ENCODE results near the gene NFATC1.

NFATC1 gene

GRCh38 chr18:79558196-79558932 is 162.6 kb downstream of the NFATC1 start:
- DNase-seq (ENCODE audit: low spot score) = no peak
- Histone ChIP-seq H3K4me3 (no peak overlapping the region), H3K27ac (no peak overlapping the region)
- TF ChIP-seq, protein P1, sequence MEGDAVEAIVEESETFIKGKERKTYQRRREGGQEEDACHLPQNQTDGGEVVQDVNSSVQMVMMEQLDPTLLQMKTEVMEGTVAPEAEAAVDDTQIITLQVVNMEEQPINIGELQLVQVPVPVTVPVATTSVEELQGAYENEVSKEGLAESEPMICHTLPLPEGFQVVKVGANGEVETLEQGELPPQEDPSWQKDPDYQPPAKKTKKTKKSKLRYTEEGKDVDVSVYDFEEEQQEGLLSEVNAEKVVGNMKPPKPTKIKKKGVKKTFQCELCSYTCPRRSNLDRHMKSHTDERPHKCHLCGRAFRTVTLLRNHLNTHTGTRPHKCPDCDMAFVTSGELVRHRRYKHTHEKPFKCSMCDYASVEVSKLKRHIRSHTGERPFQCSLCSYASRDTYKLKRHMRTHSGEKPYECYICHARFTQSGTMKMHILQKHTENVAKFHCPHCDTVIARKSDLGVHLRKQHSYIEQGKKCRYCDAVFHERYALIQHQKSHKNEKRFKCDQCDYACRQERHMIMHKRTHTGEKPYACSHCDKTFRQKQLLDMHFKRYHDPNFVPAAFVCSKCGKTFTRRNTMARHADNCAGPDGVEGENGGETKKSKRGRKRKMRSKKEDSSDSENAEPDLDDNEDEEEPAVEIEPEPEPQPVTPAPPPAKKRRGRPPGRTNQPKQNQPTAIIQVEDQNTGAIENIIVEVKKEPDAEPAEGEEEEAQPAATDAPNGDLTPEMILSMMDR (IDR thresholded peaks at IDR 0.05) = no peak

DNA sequence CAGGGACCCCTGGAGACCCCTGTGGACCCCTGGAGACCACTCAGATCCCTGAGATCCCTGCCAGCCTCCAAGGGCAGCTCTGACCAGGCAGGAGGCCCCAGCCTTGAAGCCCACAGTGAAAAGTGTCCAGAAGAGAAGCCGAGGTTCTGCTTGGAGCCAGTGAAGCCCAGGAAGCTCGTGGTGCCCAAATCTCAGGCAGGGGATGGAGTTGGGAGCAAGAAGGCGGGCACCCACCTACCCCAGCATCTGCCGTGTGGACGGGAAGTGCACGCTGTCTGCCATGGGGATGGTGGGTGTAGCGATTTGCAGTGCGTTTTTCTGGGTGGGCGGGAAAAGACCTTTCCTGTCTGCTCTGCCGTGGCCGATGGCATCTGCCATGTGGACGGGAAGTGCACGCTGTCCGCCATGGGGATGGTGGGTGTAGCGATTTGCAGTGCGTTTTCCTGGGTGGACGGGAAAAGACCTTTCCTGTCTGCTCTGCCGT is 163.2 kb downstream of the NFATC1 start:
- no peak for DNase-seq (ENCODE audit: low spot score)
- Histone ChIP-seq H3K4me3 (no peak overlapping the region), H3K27ac (no peak overlapping the region)
- TF ChIP-seq, protein P1 (IDR thresholded peaks at IDR 0.05) = no peak

- no peak for DNase-seq (ENCODE audit: low spot score)
- no peak overlapping the region for H3K4me3 ChIP-seq
- no peak overlapping the region for H3K27ac ChIP-seq
- TF ChIP-seq, protein P1 (IDR thresholded peaks at IDR 0.05) = no peak
These were observed 163.7 kb downstream of the NFATC1 start for GRCh38 chr18:79559436-79559835.

GRCh38 chr18:79560042-79560860 is 164.5 kb downstream of the NFATC1 start:
- TF ChIP-seq, protein P1 (IDR thresholded peaks at IDR 0.05) = no peak
- no peak for DNase-seq (ENCODE audit: low spot score)

GRCh38 chr18:79560861-79561210 is 165.1 kb downstream of the NFATC1 start:
- no peak overlapping the region for H3K27ac ChIP-seq
- no peak for DNase-seq (ENCODE audit: low spot score)
- H3K4me3 ChIP-seq = no peak overlapping the region
- TF ChIP-seq, protein P1 (IDR thresholded peaks at IDR 0.05) = no peak

More at GRCh38 chr18:79560042-79560860, 164.5 kb downstream of the NFATC1 start:
- Histone ChIP-seq H3K27ac (no peak overlapping the region), H3K4me3 (no peak overlapping the region)

DNA sequence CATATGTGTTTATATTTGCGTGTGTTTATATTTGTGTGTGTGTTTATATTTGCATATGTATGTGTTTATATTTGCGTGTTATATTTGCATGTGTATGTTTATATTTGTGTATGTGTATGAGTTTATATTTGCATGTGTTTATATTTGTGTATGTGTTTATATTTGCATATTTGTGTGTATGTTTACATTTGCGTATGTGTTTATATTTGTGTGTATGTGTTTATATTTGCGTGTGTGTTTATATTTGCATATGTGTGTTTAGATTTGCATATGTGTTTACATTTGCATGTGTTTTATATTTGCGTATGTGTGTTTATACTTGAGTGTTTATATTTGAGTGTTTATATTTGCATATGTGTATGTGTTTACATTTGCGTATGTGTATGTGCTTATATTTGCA is 168.2 kb downstream of the NFATC1 start:
- Histone ChIP-seq H3K4me3 (no peak overlapping the region), H3K27ac (no peak overlapping the region)
- no peak for DNase-seq (ENCODE audit: low spot score)
- TF ChIP-seq, protein P1 (IDR thresholded peaks at IDR 0.05) = no peak

Data from coronary artery (tissue), 2 donors.